ENCODE data around the gene GIPC1. TPM values are rescaled to one million over a fixed set of nuclear protein-coding genes. Genes with fewer than 3 reads are reported as not detected.

GIPC1 gene
- total RNA-seq, 1 experiment from 2014 or later: 59.4 TPM

- intact Hi-C loops (cut with micrococcal nuclease; ENCODE audit: unreplicated experiment): loop anchor here (5.0 kb wide), 1 partner anchor 115 kb away; no protein-coding TSS in a partner anchor
- DNase-seq (ENCODE audit: low spot score): peak; percentile 65
- BruUV-seq (replicated peaks): no TSS peak
- no peak for TF ChIP-seq EZH2 (IDR thresholded peaks at IDR 0.05; ENCODE audit: borderline replicate concordance, low read depth, low read length, poor library complexity, severe bottlenecking)
- TF ChIP-seq CTCF (conservative IDR thresholded peaks at IDR 0.05; ENCODE audit: low read depth, low read length): no peak
- Histone ChIP-seq H3K36me3 (ENCODE audit: insufficient read depth, low read length, poor library complexity, severe bottlenecking) (peaks cover 12% of the 10 kb centered on the region), H3K4me1 (ENCODE audit: insufficient read depth, low read length, poor library complexity, severe bottlenecking) (peaks cover 36% of the 10 kb centered on the region), H3K27me3 (replicated peaks; ENCODE audit: insufficient read depth, low read depth, low read length, poor library complexity) (no peaks in the 10 kb centered on the region), H3K27ac (ENCODE audit: low read depth, low read length, poor library complexity, severe bottlenecking) (peak overlapping the region; percentile 43), H3K9me3 (ENCODE audit: low read depth, low read length, poor library complexity, severe bottlenecking) (no peaks in the 10 kb centered on the region), H3K4me3 (ENCODE audit: low read depth, low read length, poor library complexity, severe bottlenecking) (no peak overlapping the region)
- ChIA-PET CTCF (no interaction called here), POLR2A (ENCODE audit: low non-redundant PET) (interaction anchor here (0.6 kb wide), 1 partner anchor 293 kb away, joined by 3 read pairs; no protein-coding TSS in a partner anchor)
Observed at GRCh38 chr19:14476673-14477401, 19.1 kb downstream of the GIPC1 start.

- intact Hi-C loops (cut with micrococcal nuclease; ENCODE audit: unreplicated experiment): loop anchor here (5.0 kb wide), 1 partner anchor 114 kb away; no protein-coding TSS in a partner anchor
- ChIA-PET CTCF (no interaction called here), POLR2A (ENCODE audit: low non-redundant PET) (no interaction called here)
- TF ChIP-seq CTCF (conservative IDR thresholded peaks at IDR 0.05; ENCODE audit: low read depth, low read length): no peak
- no peak for TF ChIP-seq EZH2 (IDR thresholded peaks at IDR 0.05; ENCODE audit: borderline replicate concordance, low read depth, low read length, poor library complexity, severe bottlenecking)
- BruUV-seq (replicated peaks): no TSS peak
- Histone ChIP-seq H3K36me3 (ENCODE audit: insufficient read depth, low read length, poor library complexity, severe bottlenecking) (peaks cover 12% of the 10 kb centered on the region), H3K27me3 (replicated peaks; ENCODE audit: insufficient read depth, low read depth, low read length, poor library complexity) (no peaks in the 10 kb centered on the region), H3K4me1 (ENCODE audit: insufficient read depth, low read length, poor library complexity, severe bottlenecking) (peaks cover 37% of the 10 kb centered on the region), H3K9me3 (ENCODE audit: low read depth, low read length, poor library complexity, severe bottlenecking) (no peaks in the 10 kb centered on the region), H3K4me3 (ENCODE audit: low read depth, low read length, poor library complexity, severe bottlenecking) (no peak overlapping the region), H3K27ac (ENCODE audit: low read depth, low read length, poor library complexity, severe bottlenecking) (no peak overlapping the region)
- no peak for DNase-seq (ENCODE audit: low spot score)
Observed at GRCh38 chr19:14476327-14476672, 19.6 kb downstream of the GIPC1 start.

- TF ChIP-seq EZH2 (IDR thresholded peaks at IDR 0.05; ENCODE audit: borderline replicate concordance, low read depth, low read length, poor library complexity, severe bottlenecking) (no peak), CTCF (conservative IDR thresholded peaks at IDR 0.05; ENCODE audit: low read depth, low read length) (peak; percentile 57)
- H3K9me3 ChIP-seq (ENCODE audit: low read depth, low read length, poor library complexity, severe bottlenecking): no peaks in the 10 kb centered on the region
- BruUV-seq (replicated peaks): no TSS peak
- ChIA-PET POLR2A (ENCODE audit: low non-redundant PET) (no interaction called here), CTCF (interaction anchor here (0.6 kb wide), 1 partner anchor 63 kb away, joined by 3 read pairs; no protein-coding TSS in a partner anchor)
- H3K4me3 ChIP-seq (ENCODE audit: low read depth, low read length, poor library complexity, severe bottlenecking): no peak within 1 kb of the TSS
- peak; percentile 57 for DNase-seq (ENCODE audit: low spot score)
- no peaks in the 10 kb centered on the region for H3K27me3 ChIP-seq (replicated peaks; ENCODE audit: insufficient read depth, low read depth, low read length, poor library complexity)
- peak within 1 kb of the TSS; percentile 74 for H3K27ac ChIP-seq (ENCODE audit: low read depth, low read length, poor library complexity, severe bottlenecking)
- intact Hi-C loops (cut with micrococcal nuclease; ENCODE audit: unreplicated experiment): loop anchor here (5.0 kb wide), 1 partner anchor 113 kb away; no protein-coding TSS in a partner anchor
- H3K36me3 ChIP-seq (ENCODE audit: insufficient read depth, low read length, poor library complexity, severe bottlenecking): peaks cover 12% of the 10 kb centered on the region
- peaks cover 37% of the 10 kb centered on the region for H3K4me1 ChIP-seq (ENCODE audit: insufficient read depth, low read length, poor library complexity, severe bottlenecking)
Observed at GRCh38 chr19:14475251-14476073, 20.5 kb downstream of the GIPC1 start, which contains the start of gene PTGER1. PTGER1 (minus strand) TSS chr19:14475354; CDS start chr19:14474320, 1,034 bp downstream.

All from A673 (cell line).